Ovary (tissue), 3 donors: ENCODE results near the gene UGGT2.

Source experiments
- CTCF ChIP-seq, 3 donors: fragments of 450-650 bp in 2 of 3; fragments of 200-600 bp in 1 of 3; IDR thresholded peaks; one replicate each; pipeline versions ENCODE4 v1.5.1 to v1.8.0; 2016 to 2022; ENCODE audit warnings: antibody characterized with exemption in 3 of 3, mild to moderate bottlenecking in 1 of 3
- POLR2A ChIP-seq: fragments of 450-650 bp; IDR thresholded peaks from one replicate; pipeline ENCODE4 v1.6.1; 2017; ENCODE audit warnings: antibody characterized with exemption, mild to moderate bottlenecking, moderate library complexity
- donor health status: DM: no; HTN: no; CAD: no.

GRCh38 chr13:95955255-95955654, 97.9 kb downstream of the UGGT2 start:
- no peak for TF ChIP-seq CTCF (IDR thresholded peaks at IDR 0.05)
- TF ChIP-seq POLR2A = no peak
